GM21737 (cell line): ENCODE data around the gene ZNF286A.
"Not testable (repeated sequence)": the region's sequence is repeated elsewhere in the genome, so short reads cannot be mapped to it uniquely, and the experiment has no call there.

Experiments
- ATAC-seq: cut with Tn5 transposase; IDR thresholded peaks from one replicate; pipeline ENCODE4 v1.9.1; 2021; ENCODE audit warnings: mild to moderate bottlenecking, moderate library complexity; ENCODE audit not compliant: unreplicated experiment

Gene ZNF286A

GRCh38 chr17:15699413-15699924 is at the start of gene ZNF286A:
ZNF286A (plus strand) TSS chr17:15699752; CDS start chr17:15700330, 578 bp downstream.
- peak; percentile 98 for ATAC-seq

- no peak for ATAC-seq
Observed at GRCh38 chr17:15649861-15650421, 49.6 kb upstream of the ZNF286A start.

- ATAC-seq = no peak
Observed at GRCh38 chr17:15650741-15651582, 48.6 kb upstream of the ZNF286A start.

GRCh38 chr17:15651583-15652110 is 47.9 kb upstream of the ZNF286A start:
- ATAC-seq = peak; percentile 67

- ATAC-seq = no peak
Observed at GRCh38 chr17:15652960-15653359, 46.6 kb upstream of the ZNF286A start.

GRCh38 chr17:15654401-15654800 is 45.2 kb upstream of the ZNF286A start:
- ATAC-seq = not testable (repeated sequence)

GRCh38 chr17:15654886-15655561 is 44.5 kb upstream of the ZNF286A start:
- ATAC-seq = no peak

- no peak for ATAC-seq
Observed at GRCh38 chr17:15657868-15658267, 41.7 kb upstream of the ZNF286A start.

GRCh38 chr17:15658296-15658695 is 41.3 kb upstream of the ZNF286A start:
- no peak for ATAC-seq

- no peak for ATAC-seq
Observed at GRCh38 chr17:15659236-15659635, 40.3 kb upstream of the ZNF286A start.

GRCh38 chr17:15659663-15660062 is 39.9 kb upstream of the ZNF286A start:
- ATAC-seq = no peak

- ATAC-seq = no peak
Observed at GRCh38 chr17:15660077-15660476, 39.5 kb upstream of the ZNF286A start.

GRCh38 chr17:15662681-15663080 is 36.9 kb upstream of the ZNF286A start:
- no peak for ATAC-seq

GRCh38 chr17:15663176-15663575 is 36.4 kb upstream of the ZNF286A start:
- ATAC-seq = no peak

GRCh38 chr17:15663691-15664090 is 35.9 kb upstream of the ZNF286A start:
- no peak for ATAC-seq

- ATAC-seq = not testable (repeated sequence)
Observed at GRCh38 chr17:15669526-15669925, 30.0 kb upstream of the ZNF286A start.

GRCh38 chr17:15674640-15675039 is 24.9 kb upstream of the ZNF286A start:
- not testable (repeated sequence) for ATAC-seq

GRCh38 chr17:15675991-15676390 is 23.6 kb upstream of the ZNF286A start:
- not testable (repeated sequence) for ATAC-seq

- ATAC-seq = not testable (repeated sequence)
Observed at GRCh38 chr17:15683135-15683534, 16.4 kb upstream of the ZNF286A start.

GRCh38 chr17:15683824-15684478 is 15.6 kb upstream of the ZNF286A start, which contains the start of gene TRIM16:
TRIM16 (minus strand) TSS chr17:15684311; CDS start chr17:15651609, 32,702 bp downstream.
- ATAC-seq = peak; percentile 86

GRCh38 chr17:15687494-15687893 is 12.1 kb upstream of the ZNF286A start:
- ATAC-seq = not testable (repeated sequence)
